GM12875 (cell line): ENCODE results near the gene SLC26A3.

ENCODE experiments used
- H3K4me3 ChIP-seq: one replicate; pipeline ENCODE4 v1.5.1; 2011; ENCODE audit warnings: low read depth, low read length, control low read depth
- CTCF ChIP-seq: IDR thresholded peaks from 2 replicates; pipeline ENCODE4 v1.5.1; 2011; ENCODE audit warnings: low read depth, mild to moderate bottlenecking, control low read depth, inconsistent platforms, low read length, moderate library complexity, borderline replicate concordance; ENCODE audit not compliant: insufficient read depth

The SLC26A3 gene

GRCh38 chr7:107842213-107842612, 39.2 kb upstream of the SLC26A3 start:
- H3K4me3 ChIP-seq: no peak overlapping the region
- no peak for TF ChIP-seq CTCF

GRCh38 chr7:107838816-107839565, 36.0 kb upstream of the SLC26A3 start:
- no peak for TF ChIP-seq CTCF
- no peak overlapping the region for H3K4me3 ChIP-seq

- H3K4me3 ChIP-seq: no peak overlapping the region
- TF ChIP-seq CTCF: no peak
Measured at GRCh38 chr7:107838024-107838601, 35.1 kb upstream of the SLC26A3 start.

- H3K4me3 ChIP-seq: no peak overlapping the region
- TF ChIP-seq CTCF: no peak
Measured at GRCh38 chr7:107837145-107837512, 34.1 kb upstream of the SLC26A3 start.

- no peak for TF ChIP-seq CTCF
- H3K4me3 ChIP-seq: no peak overlapping the region
Measured at GRCh38 chr7:107836237-107837144, 33.5 kb upstream of the SLC26A3 start.

GRCh38 chr7:107834401-107834800, 31.4 kb upstream of the SLC26A3 start:
- TF ChIP-seq CTCF: no peak
- no peak overlapping the region for H3K4me3 ChIP-seq
